ENCODE results near the gene PRMT2.

The PRMT2 gene

DNA sequence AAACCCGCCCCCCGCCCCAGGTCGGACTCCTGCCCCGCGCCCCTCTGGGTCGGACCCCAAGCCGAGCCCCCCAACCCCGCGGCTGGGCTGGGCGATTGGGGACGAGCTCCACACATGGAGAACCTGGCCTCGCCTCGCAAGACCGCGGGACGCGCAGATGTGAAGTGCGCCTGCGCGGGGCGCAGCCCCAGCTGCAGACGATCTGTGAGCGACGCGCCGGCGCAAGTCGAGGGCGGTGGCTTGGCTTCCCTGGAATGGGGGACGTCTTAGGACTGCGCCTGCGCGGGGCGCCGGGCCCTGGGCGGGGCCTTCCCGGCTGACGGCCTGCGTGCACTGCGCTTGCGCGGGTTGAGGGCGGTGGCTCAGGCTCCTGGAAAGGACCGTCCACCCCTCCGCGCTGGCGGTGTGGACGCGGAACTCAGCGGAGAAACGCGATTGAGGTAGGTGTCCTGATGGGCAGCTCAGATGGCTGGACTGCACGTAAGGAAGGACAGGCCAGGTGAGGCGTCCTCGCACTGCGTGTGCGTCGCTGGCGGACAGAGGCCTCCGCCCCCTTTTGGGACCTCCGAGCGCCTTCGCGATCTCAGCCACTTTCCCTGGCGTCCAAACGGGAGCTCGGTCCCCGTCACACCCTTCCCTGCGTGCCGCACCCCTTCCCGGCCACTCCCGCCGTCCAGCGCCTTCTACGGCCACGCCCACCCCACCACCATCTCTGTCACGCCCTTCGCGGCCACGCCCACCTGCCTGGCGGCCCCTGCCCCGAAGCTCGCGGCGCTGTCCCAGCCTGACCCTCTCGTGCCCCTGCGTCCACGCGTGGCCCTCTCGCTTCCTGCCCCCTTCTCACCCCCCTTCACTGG is at the start of gene PRMT2:
TSS of gene PRMT2 (plus strand) at position 351 of the 857 bp plus-strand sequence. CDS start 1,278 bp downstream, outside the sequence.
- DNase-seq, result peak; percentile 77

DNA sequence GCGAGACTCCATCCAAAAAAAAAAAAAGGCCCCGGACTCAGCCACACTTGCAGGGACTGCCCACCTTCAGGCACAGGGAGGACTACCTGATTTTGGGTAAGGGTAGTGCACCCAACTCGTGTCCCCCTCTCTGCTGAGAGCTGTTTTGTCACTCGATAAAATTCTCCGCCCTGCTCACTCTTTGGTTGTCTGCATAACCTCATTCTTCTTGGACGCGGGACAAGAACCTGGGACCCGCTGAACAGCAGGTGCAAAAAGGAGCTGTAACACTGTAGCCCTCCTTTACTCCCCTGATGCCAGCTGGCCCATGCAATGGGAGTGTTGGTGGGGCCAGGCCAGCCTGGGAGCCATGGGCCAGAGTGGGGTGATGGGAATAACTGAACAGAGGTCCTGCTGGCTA is 41.2 kb upstream of the PRMT2 start:
- DNase-seq, result no peak

DNA sequence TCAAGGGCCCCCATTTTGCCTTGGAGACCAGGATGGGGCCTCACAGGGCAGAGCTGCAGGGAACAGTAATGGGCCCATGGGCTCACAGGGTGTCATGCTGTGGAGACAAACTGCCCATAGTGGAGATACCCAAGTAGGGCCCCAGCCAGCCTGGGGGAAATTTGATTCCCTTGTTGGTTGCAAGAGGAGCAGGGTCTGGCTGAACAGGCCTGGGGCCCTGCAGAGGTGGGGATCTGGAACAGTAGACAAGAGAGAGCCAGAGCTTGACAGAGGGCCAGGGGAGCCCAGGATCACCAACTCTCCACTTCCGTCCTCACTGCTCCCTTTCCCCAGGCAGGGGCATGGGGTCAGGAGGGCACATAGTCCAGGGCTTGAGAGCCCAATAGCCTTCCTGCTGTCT is 39.3 kb upstream of the PRMT2 start:
- DNase-seq, result no peak

DNA sequence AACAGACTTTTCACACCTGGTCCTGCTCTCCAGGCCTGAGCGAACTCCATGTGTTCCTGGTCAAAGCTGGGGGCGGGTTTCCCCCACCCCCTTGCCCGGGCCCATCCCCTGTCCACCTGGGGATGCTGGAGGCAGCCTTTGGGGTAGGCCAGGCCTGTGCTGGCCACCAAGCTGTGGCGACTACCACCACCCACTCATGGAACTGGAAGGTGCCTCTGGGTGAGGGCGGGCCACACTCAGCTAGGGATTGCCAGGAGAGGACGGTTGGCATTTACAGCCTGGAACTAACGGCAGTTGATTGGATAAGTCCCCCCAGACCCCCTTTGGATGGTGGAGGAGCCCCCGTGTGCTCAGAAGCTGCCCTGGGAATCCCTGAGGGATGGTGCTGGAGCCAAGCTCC is 38.4 kb upstream of the PRMT2 start:
- no peak for DNase-seq

DNA sequence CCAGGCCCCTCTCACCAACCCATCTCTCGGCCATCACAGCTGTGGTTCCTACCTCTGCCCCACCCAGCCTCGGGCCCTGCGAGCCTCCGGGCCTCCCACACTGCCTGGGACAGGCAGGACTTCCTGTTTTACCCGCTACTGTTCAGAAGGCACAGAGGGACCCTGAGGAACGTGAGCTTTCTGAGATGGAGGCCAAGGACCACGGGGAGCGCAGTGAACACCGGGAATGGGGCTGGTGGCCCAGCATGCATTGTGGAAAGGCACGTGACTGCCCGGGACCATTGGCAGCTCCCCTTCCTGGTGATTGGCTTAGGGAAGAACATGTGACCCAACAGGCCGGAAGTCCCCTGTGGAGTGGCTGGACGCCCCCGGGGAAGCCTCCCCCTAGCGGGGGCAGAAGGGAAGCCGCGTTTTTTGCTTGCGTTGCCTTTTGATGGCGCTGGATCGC is 37.6 kb upstream of the PRMT2 start:
- DNase-seq, result no peak

DNA sequence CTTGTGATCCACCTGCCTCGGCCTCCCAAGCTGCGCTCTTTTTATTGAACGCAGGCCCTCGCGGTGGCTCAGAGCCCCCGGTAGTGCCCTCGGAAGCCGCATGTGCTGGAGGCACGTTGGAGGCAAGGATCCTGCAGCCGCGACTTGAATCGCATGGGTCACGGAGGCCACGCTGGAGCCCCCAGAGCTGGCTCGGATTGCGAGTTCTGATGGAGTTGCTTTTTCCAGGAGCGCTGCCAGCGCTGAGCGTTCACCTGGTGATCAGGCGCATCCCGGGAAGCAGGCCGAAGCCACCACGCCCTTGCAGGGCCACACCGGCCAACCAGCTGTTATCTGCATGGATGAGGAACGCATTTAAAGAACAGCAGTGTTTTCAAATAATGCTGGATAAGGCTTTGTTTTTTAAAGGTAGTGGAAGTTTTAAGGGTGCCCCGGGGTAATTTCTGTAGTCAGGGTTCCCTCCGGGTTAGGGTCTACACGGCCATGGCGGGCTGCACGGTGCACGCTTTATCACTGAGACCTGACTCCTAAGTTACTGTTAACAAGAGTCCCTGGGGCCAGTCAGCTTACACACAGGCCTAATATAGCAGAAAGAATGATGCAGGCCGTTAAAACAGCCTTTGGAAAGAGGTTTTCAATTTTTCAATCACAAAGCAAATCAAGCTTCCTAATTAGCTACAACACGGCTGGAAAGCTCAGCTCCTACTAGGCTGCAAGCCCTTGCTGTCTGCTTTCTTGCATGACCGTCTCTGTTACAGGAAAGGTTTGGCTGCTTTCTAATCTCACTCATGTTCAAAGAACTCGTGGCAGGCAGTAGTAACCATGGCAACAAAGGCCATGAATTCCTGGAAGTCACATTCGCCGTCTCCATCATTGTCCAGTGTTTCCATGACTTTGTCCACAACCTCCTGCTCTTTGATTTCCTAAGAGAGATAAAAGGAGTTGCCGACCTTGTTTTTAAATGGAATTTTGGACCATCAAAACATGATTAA is 36.6 kb upstream of the PRMT2 start:
- DNase-seq, result no peak

DNA sequence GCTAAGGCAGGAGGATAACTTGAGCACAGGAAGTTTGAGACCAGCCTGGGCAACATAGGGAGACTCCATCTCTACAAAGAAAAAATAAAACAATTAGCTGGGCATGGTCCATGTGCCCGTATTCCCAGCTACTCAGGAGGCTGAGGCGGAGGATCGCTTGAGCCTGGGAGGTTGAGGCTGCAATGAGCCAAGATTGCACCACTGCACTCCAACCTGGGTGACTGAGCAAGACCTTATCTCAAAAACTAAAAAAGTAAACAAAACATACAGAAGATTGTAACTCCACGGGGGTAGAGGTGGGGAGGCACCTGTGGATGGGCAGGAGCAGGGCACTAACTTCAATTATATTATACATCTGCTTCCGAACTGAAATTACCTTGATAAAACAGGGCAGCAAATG is 35.2 kb upstream of the PRMT2 start:
- DNase-seq, result no peak

DNA sequence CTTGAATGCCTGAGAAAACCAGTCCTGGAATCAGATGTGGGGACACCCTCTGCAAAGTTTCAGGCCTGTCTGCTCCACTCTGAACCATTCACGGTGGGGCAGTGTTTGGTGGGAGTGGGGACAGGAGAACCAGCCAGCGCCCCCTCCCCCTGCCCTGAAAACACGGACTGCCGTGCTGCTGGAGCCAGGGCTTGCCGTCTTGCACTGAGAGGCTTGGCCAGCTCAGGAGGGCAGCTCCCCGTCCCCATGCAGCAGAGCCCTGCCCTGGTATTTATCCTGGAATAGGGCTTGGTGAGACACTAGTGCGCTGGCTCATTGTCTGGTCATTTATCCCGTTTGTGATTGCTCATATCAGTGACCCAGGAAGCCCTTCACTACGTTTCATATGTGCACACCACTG is 34.5 kb upstream of the PRMT2 start:
- DNase-seq, result no peak

DNA sequence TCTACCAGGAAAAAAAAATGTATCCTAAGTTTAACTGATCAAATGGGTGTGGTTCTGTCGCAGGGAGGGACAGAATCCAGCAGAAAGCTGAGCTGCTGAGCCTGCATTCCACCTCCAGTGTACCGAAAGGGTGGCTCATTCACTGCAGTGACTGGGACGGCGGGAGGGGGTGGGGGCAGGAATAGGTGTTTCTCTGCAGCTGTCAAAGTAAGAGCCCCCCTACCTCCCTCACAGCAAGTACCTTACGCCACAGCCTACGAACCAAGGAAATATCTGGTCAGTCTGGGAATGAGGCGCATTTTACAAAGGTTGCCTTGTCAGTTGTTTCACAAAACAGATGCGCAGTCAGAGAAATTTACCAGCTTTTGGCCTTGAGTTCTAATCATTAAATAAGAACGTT is 32.2 kb upstream of the PRMT2 start:
- DNase-seq, result no peak

DNA sequence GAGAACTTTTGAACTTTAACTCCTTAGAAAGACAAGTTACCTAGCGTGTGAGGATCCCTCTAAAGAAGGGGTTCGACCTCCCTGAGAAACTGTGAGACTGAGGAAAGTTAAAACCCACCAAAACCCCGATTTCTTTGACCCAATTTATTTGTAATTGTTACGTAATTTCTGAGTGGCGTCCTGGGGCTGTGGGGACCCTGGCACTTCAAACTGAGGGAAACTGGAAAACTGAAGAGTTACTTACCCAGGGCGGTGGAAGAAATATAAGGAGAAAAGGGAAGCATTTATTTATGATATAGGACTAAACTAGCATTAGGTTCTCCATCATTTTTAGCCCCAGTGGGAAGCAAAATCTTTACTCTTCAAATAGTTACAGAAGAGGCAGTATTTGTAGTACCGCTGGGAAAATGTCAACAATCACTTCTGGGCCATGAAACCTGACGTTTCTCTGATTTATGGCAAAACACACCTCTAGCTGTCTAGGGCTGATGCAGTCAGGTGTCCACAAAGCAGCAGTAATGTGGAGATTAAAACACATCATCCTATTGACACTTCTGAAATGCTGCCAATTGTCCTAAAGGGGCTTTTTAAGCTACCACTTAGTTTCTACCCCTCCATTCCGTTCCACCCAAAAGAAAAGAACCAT is 31.0 kb upstream of the PRMT2 start:
- DNase-seq, result no peak

DNA sequence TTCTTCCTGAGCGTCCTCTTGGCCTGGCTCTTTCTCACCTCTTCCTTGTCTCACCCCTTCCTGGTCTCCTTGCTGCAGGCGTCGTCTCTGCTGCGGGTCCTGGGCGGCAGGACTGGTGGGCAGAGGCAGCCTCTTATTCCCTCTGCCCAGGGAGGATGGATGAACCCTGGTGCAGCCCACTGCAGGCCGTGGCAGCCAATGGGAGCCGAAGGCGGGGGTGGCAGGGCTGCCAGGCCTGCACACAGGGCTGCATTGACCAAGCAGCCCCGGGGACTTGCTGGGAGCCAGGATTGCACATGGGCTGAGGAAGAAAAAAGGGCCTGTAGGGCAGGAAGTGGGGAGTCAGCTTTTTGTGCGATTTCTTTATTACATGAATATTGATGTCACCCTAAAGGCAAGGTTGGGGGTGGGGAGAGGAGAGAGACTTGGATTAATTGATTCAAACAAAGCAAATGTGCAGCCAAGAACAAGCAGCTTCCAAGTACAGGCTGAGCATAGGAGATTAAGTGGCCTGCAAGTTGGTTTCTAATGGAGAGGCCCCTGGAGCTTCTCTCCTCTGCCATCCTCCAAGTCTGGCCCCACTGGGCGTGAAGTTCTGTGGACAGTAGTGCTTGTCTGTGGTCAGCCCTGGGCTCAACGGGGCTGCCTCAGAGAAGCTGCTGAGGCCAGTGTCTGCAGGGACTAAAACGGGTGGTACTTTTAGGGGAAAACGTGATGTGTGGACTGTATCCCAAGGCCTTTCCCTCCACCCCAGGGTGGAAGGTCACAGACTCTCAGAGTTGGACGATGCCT is 30.3 kb upstream of the PRMT2 start, which contains the start of gene S100B:
TSS of gene S100B (minus strand) at position 108 of the 792 bp plus-strand sequence. CDS start 2,667 bp downstream, outside the sequence.
- DNase-seq, result no peak

DNA sequence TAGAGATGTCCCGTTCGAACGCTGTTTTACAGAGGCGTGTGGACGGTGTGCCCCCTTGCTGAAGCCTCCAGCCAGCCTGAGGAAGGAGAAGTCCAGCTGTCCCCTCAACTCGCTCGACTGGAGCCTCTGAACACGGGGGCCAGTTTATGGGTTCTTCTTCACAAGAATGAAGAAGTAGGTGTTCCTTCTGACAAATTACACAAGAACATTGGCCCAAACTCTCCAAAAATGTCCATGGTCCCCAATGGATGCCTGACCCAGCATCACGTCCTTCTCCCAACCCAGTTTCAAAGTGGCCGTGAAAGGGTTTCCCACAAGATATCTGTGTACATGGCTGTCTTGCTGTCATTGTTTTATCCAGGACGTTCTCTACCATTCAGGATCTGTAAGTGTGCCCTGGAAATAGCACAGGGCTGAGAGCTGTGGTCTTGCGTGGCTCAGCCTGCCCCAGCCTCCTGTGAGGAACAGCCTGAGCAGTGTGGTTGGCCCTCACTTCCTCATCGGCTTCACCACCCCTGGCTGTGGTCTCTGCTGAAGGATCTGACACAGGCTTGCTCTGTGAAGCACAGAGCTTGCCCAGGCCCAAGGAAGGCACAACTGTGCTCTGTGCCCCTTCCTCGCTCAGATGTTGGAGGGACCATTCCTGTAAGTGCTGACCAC is 29.6 kb upstream of the PRMT2 start:
- DNase-seq, result no peak

DNA sequence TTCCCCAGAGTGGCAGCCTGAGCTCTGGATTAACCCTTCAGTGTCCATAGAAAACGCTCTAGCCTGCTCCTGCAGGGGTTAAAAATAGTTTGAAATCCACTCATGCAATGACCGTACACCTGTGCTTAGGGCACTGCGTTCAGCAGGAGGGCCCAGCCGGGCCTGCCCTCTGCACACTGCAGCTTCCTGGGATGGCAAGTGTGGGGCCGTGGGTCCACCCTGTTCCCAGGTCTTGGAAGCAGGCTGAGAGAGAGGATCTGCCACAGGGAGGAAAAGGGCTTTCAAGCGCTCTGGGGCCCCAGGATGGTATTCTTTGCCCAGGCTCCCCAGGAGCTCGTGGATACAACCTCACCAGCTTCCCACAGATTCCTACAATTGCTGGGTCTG is 29.1 kb upstream of the PRMT2 start:
- no peak for DNase-seq

DNA sequence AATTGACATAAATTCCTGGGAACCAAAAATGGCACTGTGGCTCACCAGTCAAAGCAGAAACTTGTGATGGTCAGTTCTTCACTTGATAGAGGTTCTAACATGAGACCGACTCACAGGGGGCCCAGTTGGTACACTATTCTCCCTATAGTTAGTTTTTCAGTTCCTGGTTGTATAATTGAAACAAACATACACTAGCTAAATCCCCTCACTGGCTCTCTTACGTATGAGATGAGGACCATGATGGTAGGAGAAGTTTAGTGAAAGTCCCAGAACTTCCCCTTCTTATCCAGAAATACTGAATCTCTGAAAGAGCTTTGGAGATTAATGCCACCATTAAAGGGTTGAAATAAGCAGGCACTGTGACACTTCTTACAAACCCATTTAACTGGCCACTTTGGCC is 27.8 kb upstream of the PRMT2 start:
- no peak for DNase-seq

DNA sequence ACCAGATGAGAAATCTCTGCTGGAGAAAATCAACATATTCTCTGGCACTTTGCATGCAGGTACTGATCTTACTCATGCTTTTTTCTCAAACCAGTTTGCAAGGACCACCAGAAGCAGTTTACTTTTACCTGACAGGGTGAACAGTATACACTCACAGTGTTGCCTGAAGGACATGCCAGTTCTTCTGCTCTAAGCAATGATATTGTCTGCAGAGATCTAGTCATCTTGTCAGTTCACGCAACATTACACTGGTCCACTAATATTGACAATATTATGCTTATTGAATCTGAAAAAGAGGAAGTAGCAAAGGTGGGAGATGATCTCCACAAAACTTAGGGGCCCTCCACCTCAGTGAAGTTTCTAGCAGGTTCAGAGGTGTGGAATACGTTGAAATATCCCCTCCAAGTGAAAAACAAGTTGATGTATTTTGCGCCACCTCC is 26.8 kb upstream of the PRMT2 start:
- no peak for DNase-seq

DNA sequence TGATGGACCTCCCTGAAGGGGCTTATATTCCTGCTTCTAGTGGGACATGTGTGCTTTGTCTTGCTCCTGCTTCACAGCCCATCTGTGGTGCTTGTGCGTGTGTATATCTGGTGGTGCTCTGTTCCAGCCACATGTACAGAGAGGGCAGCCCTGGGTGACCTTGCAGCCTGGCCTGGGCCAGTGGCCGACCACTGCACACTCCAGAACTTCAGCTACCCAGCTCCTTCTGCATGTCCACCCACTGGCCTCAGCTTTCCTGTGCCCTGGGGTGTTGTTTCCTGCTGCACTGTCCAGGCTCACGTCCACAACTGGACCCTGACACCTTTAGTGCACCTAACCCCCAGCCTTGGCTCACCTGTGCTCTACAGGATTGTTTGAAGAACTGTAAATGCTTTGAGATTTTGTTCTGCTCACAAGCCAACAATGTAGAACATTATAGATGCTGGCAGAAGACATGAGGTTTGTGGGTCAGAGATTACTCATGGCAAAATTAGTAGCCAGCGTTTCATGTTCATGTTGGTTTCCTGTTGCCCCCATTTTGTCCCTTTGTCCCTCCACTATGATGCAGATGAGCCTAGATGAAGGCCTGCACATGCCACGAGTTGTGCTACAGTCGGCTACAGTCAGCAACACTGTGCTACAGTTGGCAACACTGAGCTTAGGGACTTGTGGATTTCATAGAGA is 25.3 kb upstream of the PRMT2 start:
- no peak for DNase-seq

DNA sequence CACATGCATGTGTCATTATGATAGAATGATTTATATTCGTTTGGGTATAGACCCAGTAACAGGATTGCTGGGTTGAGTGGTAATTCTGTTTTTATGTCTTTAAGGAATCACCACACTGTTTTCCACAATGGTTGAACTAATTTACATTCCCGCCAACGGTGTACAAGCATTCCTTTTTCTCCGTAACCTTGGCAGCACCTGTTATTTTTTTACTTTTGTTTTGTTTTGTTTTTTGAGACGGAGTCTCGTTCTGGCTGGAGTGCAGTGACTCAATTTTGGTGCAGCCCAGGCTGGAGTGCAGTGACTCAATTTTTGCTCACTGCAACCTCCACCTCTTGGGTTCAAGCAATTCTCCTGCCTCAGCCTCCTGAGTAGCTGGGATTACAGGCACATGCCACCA is 22.1 kb upstream of the PRMT2 start:
- no peak for DNase-seq

DNA sequence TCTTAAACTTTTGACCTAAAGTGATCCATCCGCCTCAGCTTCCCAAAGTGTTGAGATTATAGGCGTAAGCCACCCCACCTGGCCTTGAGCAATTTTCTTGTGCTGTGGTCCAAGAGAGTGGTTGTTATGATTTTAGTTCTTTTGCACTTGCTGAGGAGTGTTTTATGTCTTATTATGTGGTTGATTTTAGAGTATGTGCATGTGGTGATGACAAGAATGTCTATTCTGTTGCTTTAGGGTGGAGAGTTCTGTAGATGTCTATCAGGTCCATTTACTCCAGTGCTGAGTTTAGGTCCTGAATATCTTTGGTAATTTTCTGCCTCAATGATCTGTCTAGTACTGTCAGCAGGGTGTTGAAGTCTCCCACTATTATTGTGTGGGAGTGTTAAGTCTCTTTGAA is 19.4 kb upstream of the PRMT2 start:
- DNase-seq, result no peak

DNA sequence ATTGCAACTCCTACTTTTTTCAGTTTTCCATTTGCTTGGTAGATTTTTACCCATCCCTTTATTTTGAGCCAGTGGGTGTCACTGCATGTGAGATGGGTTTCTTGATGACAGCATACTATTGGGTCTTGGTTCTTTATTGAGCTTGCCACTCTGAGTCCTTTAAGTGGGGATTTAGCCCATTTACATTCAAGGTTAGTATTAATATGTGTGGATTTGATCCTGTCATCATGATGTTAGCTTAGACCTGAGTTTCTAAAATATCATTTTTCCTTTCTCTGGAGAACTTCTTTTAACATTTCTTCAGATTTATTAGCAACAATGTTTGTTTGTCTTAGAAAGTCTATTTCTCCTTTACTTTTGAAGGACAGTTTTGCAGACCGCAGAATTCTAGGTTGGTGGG is 18.8 kb upstream of the PRMT2 start:
- no peak for DNase-seq

DNA sequence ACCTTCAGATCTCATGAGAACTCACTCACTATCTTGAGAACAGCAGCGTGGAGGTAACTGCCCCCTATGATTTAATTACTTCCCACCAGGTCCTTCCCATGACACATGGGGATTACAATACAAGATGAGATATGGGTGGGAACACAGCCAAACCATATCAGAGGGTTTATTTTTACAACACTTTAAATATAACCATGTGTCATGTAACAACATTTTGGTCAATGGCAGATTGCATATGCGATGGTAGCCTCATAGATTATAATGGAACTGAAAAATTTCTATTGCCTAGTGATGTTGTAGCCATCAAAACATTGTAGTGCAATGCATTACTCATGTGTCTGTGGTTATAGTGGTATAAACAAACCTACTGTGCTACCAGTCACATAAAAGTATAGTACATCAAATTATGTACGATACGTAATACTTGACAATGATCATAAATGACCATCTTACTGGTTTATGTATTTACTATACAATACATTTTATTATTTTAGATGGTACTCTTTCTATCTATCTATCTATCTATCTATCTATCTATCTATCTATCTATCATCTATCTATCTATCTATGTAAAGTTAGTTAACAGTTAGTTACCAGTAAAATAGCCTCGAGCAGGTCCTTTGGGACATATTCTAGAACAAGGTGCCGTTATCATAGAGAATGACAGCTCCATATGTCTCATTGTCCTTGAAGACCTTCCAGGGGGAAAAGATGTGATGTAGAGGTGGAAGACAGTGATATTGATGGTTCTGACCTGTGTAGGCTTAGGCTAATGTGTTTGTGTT is 18.0 kb upstream of the PRMT2 start:
- no peak for DNase-seq
